ENCODE measurements around the gene NMNAT2.

Gene NMNAT2

DNA sequence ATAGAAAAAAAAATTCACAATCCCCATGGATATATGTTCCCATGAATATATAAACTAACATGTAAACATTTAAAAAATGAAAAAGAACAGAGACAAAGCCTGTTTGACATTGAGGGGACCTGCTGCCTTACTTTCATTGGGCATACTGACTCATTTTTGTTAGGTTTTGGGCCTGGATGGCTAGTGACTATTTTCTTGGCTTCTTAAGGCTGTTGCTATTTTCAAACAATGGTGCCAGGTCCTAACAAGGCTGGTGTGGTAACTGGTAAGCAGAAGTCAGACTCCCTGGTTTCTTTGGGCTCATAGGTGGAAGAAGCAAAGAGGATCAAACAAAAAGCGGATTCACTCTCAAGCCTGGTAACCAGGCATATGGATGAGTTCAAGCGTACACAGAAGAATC is 181.1 kb downstream of the NMNAT2 start:
- Histone ChIP-seq H2BK120ac (ENCODE audit: low read depth, low read length) (no peak overlapping the region), H3K4me3 (ENCODE audit: low read length) (no peak overlapping the region), H4K8ac (ENCODE audit: low read depth, low read length) (no peak overlapping the region), H3K79me1 (ENCODE audit: low read length) (no peaks in the 10 kb centered on the region), H3K27me3 (ENCODE audit: insufficient read depth, low read length, poor library complexity) (no peaks in the 10 kb centered on the region), H2BK5ac (ENCODE audit: low read length) (peak overlapping the region; percentile 47), H2BK15ac (replicated peaks; ENCODE audit: low read depth) (no peak overlapping the region), H3K36me3 (ENCODE audit: control insufficient read depth, insufficient read depth, low read length) (no peaks in the 10 kb centered on the region), H4K5ac (ENCODE audit: low read length) (no peak overlapping the region), H3K4me1 (ENCODE audit: control insufficient read depth, low read depth, low read length) (peaks cover 11% of the 10 kb centered on the region), H3K18ac (ENCODE audit: low read length) (no peak overlapping the region), H3K4ac (ENCODE audit: low read depth, low read length) (no peak overlapping the region), H3K23ac (ENCODE audit: low read length) (no peak overlapping the region), H3K56ac (ENCODE audit: low read length) (peak overlapping the region; percentile 40), H2AK5ac (ENCODE audit: low read length) (no peak overlapping the region), H3K4me2 (ENCODE audit: low read length) (no peak overlapping the region), H3K9ac (ENCODE audit: low read length) (no peak overlapping the region), H3K79me2 (ENCODE audit: control insufficient read depth, insufficient read depth, low read length) (no peaks in the 10 kb centered on the region), H3K27ac (ENCODE audit: low read depth, low read length) (no peak overlapping the region)
- WGBS (ENCODE audit: extremely low coverage, insufficient coverage, low lambda C conversion rate): no CpG with 5 or more reads among the region's 2 CpGs
- DNase-seq: no peak

GRCh38 chr1:183236158-183236725 is 181.9 kb downstream of the NMNAT2 start:
- H4K8ac ChIP-seq (ENCODE audit: low read depth, low read length): no peak overlapping the region
- no peak overlapping the region for H3K4ac ChIP-seq (ENCODE audit: low read depth, low read length)
- no peak overlapping the region for H2BK5ac ChIP-seq (ENCODE audit: low read length)
- WGBS (ENCODE audit: extremely low coverage, insufficient coverage, low lambda C conversion rate): no CpG with 5 or more reads among the region's 6 CpGs
- H3K18ac ChIP-seq (ENCODE audit: low read length): no peak overlapping the region
- H3K79me2 ChIP-seq (ENCODE audit: control insufficient read depth, insufficient read depth, low read length): no peaks in the 10 kb centered on the region
- no peak overlapping the region for H3K23ac ChIP-seq (ENCODE audit: low read length)
- no peak overlapping the region for H4K5ac ChIP-seq (ENCODE audit: low read length)
- H3K27ac ChIP-seq (ENCODE audit: low read depth, low read length): no peak overlapping the region
- no peak overlapping the region for H2BK15ac ChIP-seq (replicated peaks; ENCODE audit: low read depth)
- H3K56ac ChIP-seq (ENCODE audit: low read length): no peak overlapping the region
- H2AK5ac ChIP-seq (ENCODE audit: low read length): no peak overlapping the region
- H3K36me3 ChIP-seq (ENCODE audit: control insufficient read depth, insufficient read depth, low read length): no peaks in the 10 kb centered on the region
- no peak overlapping the region for H2BK120ac ChIP-seq (ENCODE audit: low read depth, low read length)
- peaks cover 11% of the 10 kb centered on the region for H3K4me1 ChIP-seq (ENCODE audit: control insufficient read depth, low read depth, low read length)
- no peak overlapping the region for H3K4me2 ChIP-seq (ENCODE audit: low read length)
- H3K9ac ChIP-seq (ENCODE audit: low read length): no peak overlapping the region
- DNase-seq: peak; percentile 93
- no peaks in the 10 kb centered on the region for H3K79me1 ChIP-seq (ENCODE audit: low read length)
- H3K4me3 ChIP-seq (ENCODE audit: low read length): no peak overlapping the region
- H3K27me3 ChIP-seq (ENCODE audit: insufficient read depth, low read length, poor library complexity): no peaks in the 10 kb centered on the region

GRCh38 chr1:183235503-183235902 is 182.7 kb downstream of the NMNAT2 start:
- Histone ChIP-seq H3K4me1 (ENCODE audit: control insufficient read depth, low read depth, low read length) (peaks cover 11% of the 10 kb centered on the region), H3K4me3 (ENCODE audit: low read length) (no peak overlapping the region), H3K9ac (ENCODE audit: low read length) (no peak overlapping the region), H3K4me2 (ENCODE audit: low read length) (no peak overlapping the region), H3K18ac (ENCODE audit: low read length) (peak overlapping the region; percentile 56), H4K5ac (ENCODE audit: low read length) (no peak overlapping the region), H2BK5ac (ENCODE audit: low read length) (peak overlapping the region; percentile 94), H3K56ac (ENCODE audit: low read length) (peak overlapping the region; percentile 83), H2BK120ac (ENCODE audit: low read depth, low read length) (peak overlapping the region; percentile 50), H2AK5ac (ENCODE audit: low read length) (peak overlapping the region; percentile 43), H3K27ac (ENCODE audit: low read depth, low read length) (peak overlapping the region; percentile 93), H3K4ac (ENCODE audit: low read depth, low read length) (peak overlapping the region; percentile 78), H3K27me3 (ENCODE audit: insufficient read depth, low read length, poor library complexity) (no peaks in the 10 kb centered on the region), H3K79me1 (ENCODE audit: low read length) (no peaks in the 10 kb centered on the region), H4K8ac (ENCODE audit: low read depth, low read length) (no peak overlapping the region), H3K79me2 (ENCODE audit: control insufficient read depth, insufficient read depth, low read length) (no peaks in the 10 kb centered on the region), H3K23ac (ENCODE audit: low read length) (no peak overlapping the region), H2BK15ac (replicated peaks; ENCODE audit: low read depth) (no peak overlapping the region), H3K36me3 (ENCODE audit: control insufficient read depth, insufficient read depth, low read length) (no peaks in the 10 kb centered on the region)
- DNase-seq: no peak
- WGBS (ENCODE audit: extremely low coverage, insufficient coverage, low lambda C conversion rate): no CpG with 5 or more reads among the region's 14 CpGs

DNA sequence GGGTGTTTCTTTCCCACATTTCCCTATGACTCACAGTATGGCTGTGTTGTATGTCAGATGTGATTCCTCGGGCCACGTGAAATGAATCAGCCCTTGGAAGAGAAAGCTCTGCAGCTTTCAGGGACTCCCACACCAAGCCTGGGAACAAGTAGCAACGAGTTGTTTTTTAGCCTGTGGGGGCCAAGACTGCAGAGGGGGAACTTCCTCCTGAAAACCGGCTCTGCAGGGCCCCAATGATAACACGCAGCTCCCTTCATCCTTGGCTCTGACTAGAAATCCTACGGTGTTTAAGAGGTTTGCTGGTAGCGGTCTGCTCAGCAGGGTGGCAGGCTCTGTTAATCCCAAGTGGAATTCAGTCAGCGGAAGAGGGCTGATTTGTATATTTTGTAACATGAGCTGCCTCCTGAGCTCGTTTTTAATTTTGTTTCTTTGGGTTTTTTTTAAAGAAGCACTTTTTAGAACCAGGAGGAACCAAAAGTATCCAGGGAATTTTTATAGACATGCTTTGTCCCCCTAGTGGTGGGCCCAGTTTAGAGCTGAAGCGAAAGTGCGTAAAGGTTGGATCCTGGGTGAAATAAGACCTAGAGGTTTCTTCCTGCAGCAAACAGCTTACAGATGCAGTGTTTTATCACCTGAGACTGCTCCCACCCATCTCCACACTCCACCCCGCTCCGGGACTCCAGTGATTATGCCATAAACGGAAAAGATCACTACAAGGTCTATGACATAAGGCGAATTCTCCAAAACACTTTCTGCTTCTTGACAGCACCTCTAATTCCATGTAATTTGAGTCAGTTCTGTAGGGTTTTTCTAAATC is 183.3 kb downstream of the NMNAT2 start:
- DNase-seq: peak; percentile 97
- Histone ChIP-seq H3K36me3 (ENCODE audit: control insufficient read depth, insufficient read depth, low read length) (no peaks in the 10 kb centered on the region), H2BK120ac (ENCODE audit: low read depth, low read length) (peak overlapping the region; percentile 29), H2BK15ac (replicated peaks; ENCODE audit: low read depth) (no peak overlapping the region), H3K9ac (ENCODE audit: low read length) (peak overlapping the region; percentile 32), H2BK5ac (ENCODE audit: low read length) (peak overlapping the region; percentile 94), H3K4me2 (ENCODE audit: low read length) (peak overlapping the region; percentile 28), H3K56ac (ENCODE audit: low read length) (peak overlapping the region; percentile 83), H3K79me2 (ENCODE audit: control insufficient read depth, insufficient read depth, low read length) (no peaks in the 10 kb centered on the region), H3K79me1 (ENCODE audit: low read length) (no peaks in the 10 kb centered on the region), H2AK5ac (ENCODE audit: low read length) (no peak overlapping the region), H3K18ac (ENCODE audit: low read length) (peak overlapping the region; percentile 81), H3K4ac (ENCODE audit: low read depth, low read length) (peak overlapping the region; percentile 78), H3K23ac (ENCODE audit: low read length) (no peak overlapping the region), H3K27ac (ENCODE audit: low read depth, low read length) (peak overlapping the region; percentile 93), H4K8ac (ENCODE audit: low read depth, low read length) (no peak overlapping the region), H3K27me3 (ENCODE audit: insufficient read depth, low read length, poor library complexity) (no peaks in the 10 kb centered on the region), H3K4me1 (ENCODE audit: control insufficient read depth, low read depth, low read length) (peaks cover 11% of the 10 kb centered on the region), H3K4me3 (ENCODE audit: low read length) (no peak overlapping the region), H4K5ac (ENCODE audit: low read length) (no peak overlapping the region)
- no CpG with 5 or more reads among the region's 15 CpGs for WGBS (ENCODE audit: extremely low coverage, insufficient coverage, low lambda C conversion rate)

- H3K27ac ChIP-seq (ENCODE audit: low read depth, low read length): no peak overlapping the region
- H3K56ac ChIP-seq (ENCODE audit: low read length): no peak overlapping the region
- no peak overlapping the region for H4K8ac ChIP-seq (ENCODE audit: low read depth, low read length)
- H3K18ac ChIP-seq (ENCODE audit: low read length): no peak overlapping the region
- DNase-seq: no peak
- no peak overlapping the region for H2AK5ac ChIP-seq (ENCODE audit: low read length)
- H3K4me2 ChIP-seq (ENCODE audit: low read length): no peak overlapping the region
- H2BK120ac ChIP-seq (ENCODE audit: low read depth, low read length): no peak overlapping the region
- H3K79me2 ChIP-seq (ENCODE audit: control insufficient read depth, insufficient read depth, low read length): no peaks in the 10 kb centered on the region
- no peak overlapping the region for H3K9ac ChIP-seq (ENCODE audit: low read length)
- H3K4ac ChIP-seq (ENCODE audit: low read depth, low read length): no peak overlapping the region
- no peak overlapping the region for H2BK5ac ChIP-seq (ENCODE audit: low read length)
- peaks cover 11% of the 10 kb centered on the region for H3K4me1 ChIP-seq (ENCODE audit: control insufficient read depth, low read depth, low read length)
- H3K23ac ChIP-seq (ENCODE audit: low read length): no peak overlapping the region
- no peaks in the 10 kb centered on the region for H3K79me1 ChIP-seq (ENCODE audit: low read length)
- no peak overlapping the region for H4K5ac ChIP-seq (ENCODE audit: low read length)
- no peak overlapping the region for H3K4me3 ChIP-seq (ENCODE audit: low read length)
- H3K36me3 ChIP-seq (ENCODE audit: control insufficient read depth, insufficient read depth, low read length): no peaks in the 10 kb centered on the region
- H3K27me3 ChIP-seq (ENCODE audit: insufficient read depth, low read length, poor library complexity): no peaks in the 10 kb centered on the region
- H2BK15ac ChIP-seq (replicated peaks; ENCODE audit: low read depth): no peak overlapping the region
Measured at GRCh38 chr1:183233113-183233512, 185.1 kb downstream of the NMNAT2 start.

Data from mesendoderm (in vitro differentiated cells).